GM21367 (cell line): ENCODE measurements around the gene KRT28.
"Not testable (repeated sequence)": the region's sequence is repeated elsewhere in the genome, so short reads cannot be mapped to it uniquely, and the experiment has no call there.

Source experiments
- ATAC-seq: cut with Tn5 transposase; IDR thresholded peaks from one replicate; pipeline ENCODE4 v1.9.1; 2021; ENCODE audit not compliant: unreplicated experiment

KRT28 gene

GRCh38 chr17:40782450-40782849, 17.3 kb downstream of the KRT28 start, which contains the start of gene KRT27:
TSS of gene KRT27 (minus strand) at chr17:40782550. CDS start at chr17:40782493, 57 bp downstream.
- no peak for ATAC-seq

DNA sequence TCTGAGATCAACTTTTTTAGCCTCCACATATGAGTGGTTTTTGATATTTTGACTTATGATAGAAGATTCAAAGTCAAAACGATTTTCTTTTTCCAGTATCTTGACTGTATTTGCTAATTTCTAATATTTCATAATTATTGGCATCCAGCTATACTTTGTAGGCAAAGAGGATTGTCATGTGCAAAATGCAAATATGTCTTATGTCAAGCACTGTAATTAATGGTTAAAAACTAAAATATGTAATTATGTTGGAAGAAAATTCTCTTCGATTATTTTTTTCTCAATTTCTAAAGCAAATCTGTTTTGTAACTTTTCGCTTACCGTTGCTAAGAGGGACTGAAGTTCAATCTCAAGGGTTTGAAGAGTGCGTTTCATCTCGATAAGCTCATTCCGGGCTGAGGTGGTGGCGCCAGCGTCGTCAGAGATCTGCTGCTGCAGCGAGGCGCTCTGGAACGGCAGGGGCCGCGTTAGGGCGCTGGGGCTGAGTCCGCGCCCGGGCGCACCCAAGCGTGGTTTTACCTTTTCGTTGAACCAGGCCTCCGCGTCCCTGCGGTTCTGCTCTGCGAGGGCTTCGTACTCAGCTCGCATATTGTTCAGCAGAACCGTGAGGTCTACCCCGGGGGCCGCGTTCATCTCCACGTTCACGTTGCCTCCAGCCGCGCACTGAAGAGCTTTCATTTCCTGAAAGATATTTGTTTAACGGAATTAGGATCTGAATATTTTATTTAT, 20.4 kb downstream of the KRT28 start:
- no peak for ATAC-seq

- no peak for ATAC-seq
Measured at GRCh38 chr17:40778461-40778860, 21.3 kb downstream of the KRT28 start.

DNA sequence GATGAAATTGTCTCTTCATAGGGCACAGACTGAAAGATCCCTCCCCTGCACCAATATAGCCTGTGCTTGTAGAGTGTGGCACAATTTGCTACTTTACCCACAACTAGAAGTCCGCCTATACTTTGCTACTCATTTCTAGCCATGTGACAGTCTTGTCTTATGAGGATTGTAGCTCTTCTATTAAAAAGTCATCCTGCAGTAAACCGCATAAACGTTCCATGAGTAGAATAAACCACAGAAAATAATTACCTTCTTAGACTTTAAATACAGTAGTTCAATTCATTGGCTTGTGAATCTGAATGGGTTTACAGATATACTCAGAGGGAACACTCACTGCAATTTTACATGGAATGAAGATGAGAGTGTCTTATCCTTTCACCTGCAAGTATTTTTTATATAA, 21.8 kb downstream of the KRT28 start:
- no peak for ATAC-seq

DNA sequence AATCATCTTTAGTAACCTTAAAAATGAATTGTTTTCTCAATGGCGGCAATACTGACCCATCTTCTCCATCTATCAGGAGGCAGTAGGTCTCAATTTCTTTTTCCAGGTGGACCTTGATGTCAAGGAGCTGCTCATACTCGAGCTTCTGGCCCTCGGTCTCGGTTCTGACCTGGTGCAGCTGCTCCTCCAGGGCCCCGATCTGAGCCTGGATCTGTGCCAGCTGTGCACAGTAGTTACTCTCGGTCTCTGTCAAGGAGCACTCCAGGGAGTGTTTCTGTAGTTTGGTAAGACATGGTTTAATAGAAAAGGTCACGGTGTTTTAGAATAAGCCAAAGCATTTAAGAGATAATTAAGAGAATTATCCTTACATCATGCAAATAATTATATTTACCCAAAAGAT, 22.3 kb downstream of the KRT28 start:
- ATAC-seq: no peak

- no peak for ATAC-seq
Measured at GRCh38 chr17:40775945-40776344, 23.8 kb downstream of the KRT28 start.

- ATAC-seq: no peak
Measured at GRCh38 chr17:40772101-40772500, 27.7 kb downstream of the KRT28 start, which contains the start of gene KRT26. TSS of gene KRT26 (minus strand) at chr17:40772201. CDS start at chr17:40772113, 88 bp downstream.

- no peak for ATAC-seq
Measured at GRCh38 chr17:40765657-40766056, 34.1 kb downstream of the KRT28 start.

- ATAC-seq: no peak
Measured at GRCh38 chr17:40763752-40764151, 36.0 kb downstream of the KRT28 start.

DNA sequence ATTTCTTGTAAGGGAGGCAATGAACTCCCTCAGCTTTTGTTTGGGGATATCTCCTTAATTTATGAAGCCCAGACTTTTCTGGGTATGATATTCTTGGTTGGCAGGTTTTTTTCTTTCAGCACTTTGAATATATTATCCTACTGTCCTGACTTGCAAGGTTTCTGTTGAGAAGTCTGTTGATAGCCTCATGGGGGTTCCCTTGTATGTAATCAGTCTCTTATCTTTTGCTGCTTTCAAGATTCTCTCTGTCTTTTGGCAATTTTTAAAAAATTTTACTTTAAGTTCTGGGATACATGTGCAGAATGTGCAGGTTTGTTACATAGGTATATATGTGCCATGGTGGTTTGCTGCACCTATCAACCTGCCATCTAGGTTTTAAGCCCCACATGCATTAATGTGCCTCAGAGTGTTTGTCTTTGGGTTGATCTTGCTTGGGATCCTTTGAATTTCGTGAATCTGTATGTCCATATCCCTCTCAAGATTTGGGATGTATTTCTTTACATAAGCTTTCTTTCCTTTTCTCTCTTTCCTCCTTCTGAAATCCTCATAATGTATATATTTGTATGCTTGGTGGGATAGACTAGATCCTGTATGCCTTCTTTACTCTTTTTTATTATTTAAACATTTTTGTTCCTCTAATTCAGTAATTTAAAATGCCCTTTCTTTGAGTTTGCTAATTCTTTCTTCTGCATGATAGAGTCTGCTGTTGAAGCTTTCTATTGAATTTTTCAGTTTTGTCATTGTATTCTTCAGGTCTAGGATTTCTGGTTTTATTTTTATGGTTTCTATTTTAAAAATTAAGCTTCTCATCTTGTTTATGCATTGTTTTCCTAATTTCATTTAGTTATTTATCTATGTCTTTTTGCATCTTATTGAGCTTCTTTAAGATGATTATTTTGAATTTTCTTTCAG, 39.4 kb downstream of the KRT28 start:
- ATAC-seq: no peak

DNA sequence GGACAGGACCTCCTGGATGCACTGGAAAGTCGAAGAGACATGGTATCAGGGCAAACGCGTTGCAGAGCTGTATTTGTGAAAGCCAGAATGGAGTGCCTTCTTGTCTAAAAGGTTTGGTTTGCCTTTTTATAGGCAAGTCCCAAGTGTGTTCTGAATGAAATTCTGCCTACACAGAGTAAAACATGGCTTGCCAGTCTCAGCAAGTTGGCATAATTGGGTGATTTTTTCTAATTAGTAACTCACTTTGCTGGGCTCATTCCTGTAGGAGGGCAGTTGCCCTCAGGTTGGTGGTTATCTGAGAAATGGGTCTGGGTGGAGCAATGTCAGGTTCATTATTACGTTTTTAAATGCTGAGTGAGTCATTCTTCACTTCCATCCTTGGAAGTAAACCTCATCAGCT, 44.5 kb downstream of the KRT28 start, which contains the start of gene KRT25:
Gene KRT25 (minus strand): TSS at position 101 of the 400 bp plus-strand sequence. CDS start 60 bp downstream, at position 41.
- ATAC-seq: no peak

DNA sequence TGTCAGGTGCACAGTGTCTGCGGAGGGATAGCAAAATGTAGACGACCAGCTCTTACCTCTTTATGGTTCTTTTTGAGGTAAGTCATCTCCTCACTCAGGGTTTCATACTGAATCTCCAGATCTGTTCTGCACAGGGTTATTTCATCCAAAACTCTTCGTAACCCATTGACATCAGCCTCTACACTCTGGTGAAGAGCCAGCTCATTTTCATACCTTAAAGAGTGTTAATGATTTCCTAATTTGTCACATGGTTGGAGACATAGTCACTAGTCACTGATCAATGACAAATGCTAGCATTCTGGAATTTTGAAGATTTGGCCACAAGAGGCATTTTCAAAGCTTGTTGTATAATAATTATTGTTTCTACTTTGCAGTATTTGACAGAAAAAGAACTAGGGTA, 46.0 kb downstream of the KRT28 start:
- ATAC-seq: no peak

DNA sequence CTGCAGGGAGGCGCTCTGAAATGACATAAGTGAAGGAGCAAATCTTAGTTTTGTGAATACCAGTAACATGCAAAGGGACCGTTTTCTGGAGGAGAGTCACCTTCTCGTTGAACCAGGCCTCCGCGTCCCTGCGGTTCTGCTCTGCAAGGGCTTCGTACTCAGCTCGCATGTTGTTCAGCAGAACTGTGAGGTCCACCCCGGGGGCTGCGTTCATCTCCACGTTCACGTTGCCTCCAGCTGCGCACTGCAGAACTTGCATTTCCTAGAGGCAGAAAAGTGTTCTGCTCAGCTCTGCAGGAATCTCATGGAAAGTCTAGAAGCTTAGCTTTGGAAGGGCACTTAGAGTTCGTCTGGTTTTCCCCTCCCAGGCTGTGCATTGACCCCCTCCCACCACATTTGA, 48.7 kb downstream of the KRT28 start:
- no peak for ATAC-seq

DNA sequence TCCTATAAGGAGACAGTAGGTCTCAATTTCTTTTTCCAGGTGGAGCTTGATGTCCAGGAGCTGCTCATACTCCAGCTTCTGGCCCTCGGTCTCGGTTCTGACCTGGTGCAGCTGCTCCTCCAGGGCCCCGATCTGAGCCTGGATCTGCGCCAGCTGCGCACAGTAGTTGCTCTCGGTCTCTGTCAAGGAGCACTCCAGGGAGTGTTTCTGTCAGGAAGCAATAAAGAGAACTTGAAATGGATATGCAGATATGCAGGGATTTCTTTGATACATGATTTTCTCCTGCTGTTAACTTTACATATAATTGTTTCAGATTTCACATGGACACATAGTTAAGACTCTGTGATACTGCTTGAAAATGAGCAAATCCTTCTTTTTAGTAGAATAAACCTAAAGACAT, 49.4 kb downstream of the KRT28 start:
- no peak for ATAC-seq

DNA sequence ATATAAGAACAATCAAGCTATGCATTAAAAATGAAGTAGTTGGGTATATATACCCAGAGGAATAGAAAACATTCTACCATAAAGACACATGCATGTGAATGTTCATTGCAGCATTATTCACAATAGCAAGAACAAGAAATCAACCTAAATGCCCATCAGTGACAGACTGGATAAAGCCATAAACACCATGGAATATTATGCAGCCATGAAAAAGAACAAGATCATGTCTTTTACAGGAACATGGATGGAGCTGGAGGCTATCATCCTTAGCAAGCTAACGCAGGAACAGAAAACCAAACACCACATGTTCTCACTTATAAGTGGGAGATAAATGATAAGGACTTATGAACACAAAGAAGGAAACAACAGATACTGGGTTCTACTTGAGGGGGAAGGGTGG, 51.1 kb downstream of the KRT28 start:
- ATAC-seq: not testable (repeated sequence)
